Heart left ventricle (tissue), 13 donors: ENCODE measurements around the gene SLC2A9.

Experiments used
- POLR2A ChIP-seq, 2 donors: fragments of 450-650 bp; IDR thresholded peaks; one replicate each; pipeline ENCODE4 v1.6.1; 2017; ENCODE audit warnings: antibody characterized with exemption in 2 of 2, mild to moderate bottlenecking in 2 of 2, moderate library complexity in 2 of 2
- TF ChIP-seq, protein P1 (sequence below), 12 donors: fragments of 200-600 bp; sonication (generic) in 4 of 12; IDR thresholded peaks; one replicate each; pipeline versions ENCODE4 v1.5.0 to v1.8.0; 2018 to 2022; ENCODE audit warnings: antibody characterized with exemption in 12 of 12, mild to moderate bottlenecking in 5 of 12
- donor health status: ischemic (EF 13 %, LVEDD 7.1; RV severe dilation, severe dysfunction).
- donor health status: DM: no; HTN: yes; CAD: no.
- donor health status: DM: no; HTN: no; CAD: no.
- donor health status: ischemic (EF 25% LVEDD 6.9; RV normal size, moderate dysfunction).
- donor health status: ischemic (EF 25% LVEDD 5.7; RV mildly dilated, moderate dysfunction).
- donor health status: ischemic (EF 35%, LVEDD 5.7; RV mildly dilated, moderate dysfunction).
- donor health status: nonischemic (EF 11% LVEDD 7.7; RV severe dilation, severe dysfunction).
- donor health status: DM: yes; HTN: yes; CAD: no.
- donor health status: PGD.
- donor health status: ischemic (EF 29% LVEDD 5.4; RV normal size, mild dysfunction).
- donor health status: nonischemic (EF 23%, LVEDD 6.1; RV moderate dilation, normal function).

DNA sequence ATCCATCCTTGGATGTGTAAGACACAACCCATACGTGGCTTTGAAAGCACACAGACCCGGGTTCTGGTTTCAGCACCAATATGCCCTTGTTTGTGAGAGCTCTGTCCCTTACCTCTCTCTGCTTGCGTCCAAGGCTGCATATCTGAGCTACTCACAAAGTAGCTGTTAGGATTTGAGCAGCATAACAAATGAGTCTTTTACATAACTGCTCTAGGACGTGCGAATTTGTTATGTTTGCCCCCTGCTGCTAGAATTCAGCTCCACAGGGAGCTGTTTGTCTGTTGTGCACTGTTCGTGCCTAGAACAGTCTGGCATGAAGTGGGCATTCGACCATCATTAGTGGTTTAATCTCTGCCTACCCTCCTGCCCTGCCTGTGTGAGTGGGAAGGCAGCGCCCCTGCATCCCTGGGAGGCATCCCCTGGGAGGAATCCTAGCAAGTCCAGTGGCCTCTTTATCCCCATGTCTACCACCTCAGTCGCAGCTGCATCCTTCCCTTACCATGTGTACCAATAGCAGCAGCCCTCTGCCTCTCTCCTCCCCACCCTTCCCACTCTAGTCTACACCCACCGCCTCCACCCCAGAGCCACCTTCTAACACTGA, 42.1 kb downstream of the SLC2A9 start:
- TF ChIP-seq, protein P1, sequence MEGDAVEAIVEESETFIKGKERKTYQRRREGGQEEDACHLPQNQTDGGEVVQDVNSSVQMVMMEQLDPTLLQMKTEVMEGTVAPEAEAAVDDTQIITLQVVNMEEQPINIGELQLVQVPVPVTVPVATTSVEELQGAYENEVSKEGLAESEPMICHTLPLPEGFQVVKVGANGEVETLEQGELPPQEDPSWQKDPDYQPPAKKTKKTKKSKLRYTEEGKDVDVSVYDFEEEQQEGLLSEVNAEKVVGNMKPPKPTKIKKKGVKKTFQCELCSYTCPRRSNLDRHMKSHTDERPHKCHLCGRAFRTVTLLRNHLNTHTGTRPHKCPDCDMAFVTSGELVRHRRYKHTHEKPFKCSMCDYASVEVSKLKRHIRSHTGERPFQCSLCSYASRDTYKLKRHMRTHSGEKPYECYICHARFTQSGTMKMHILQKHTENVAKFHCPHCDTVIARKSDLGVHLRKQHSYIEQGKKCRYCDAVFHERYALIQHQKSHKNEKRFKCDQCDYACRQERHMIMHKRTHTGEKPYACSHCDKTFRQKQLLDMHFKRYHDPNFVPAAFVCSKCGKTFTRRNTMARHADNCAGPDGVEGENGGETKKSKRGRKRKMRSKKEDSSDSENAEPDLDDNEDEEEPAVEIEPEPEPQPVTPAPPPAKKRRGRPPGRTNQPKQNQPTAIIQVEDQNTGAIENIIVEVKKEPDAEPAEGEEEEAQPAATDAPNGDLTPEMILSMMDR (IDR thresholded peaks at IDR 0.05): no peak
- no peak for TF ChIP-seq POLR2A (IDR thresholded peaks at IDR 0.05)
